GM19455 (cell line): ENCODE data around the gene ZNRD2.

Source experiments
- ATAC-seq: cut with Tn5 transposase; IDR thresholded peaks from one replicate; pipeline ENCODE4 v1.9.1; 2021; ENCODE audit not compliant: unreplicated experiment

Gene ZNRD2

DNA sequence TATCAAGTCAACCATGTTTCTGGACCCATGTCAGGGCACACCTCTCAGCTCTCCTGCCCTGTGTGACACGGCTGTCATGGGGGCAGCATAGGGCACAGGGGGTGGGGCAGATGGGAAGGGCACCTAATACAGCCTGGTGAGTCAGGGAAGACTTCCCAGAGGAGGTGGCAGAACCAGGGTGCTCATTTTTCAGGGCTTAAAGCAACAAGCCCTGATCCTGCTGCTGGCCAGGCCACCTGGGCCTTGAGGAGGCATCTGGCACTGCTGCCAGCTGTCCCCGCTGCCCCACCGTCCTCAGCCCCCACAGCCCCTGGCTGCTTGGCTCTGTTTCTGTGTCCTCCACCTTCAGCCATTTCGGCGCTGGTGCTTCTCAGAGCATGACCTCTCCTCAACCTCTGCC is 39.4 kb downstream of the ZNRD2 start:
- ATAC-seq, result no peak

DNA sequence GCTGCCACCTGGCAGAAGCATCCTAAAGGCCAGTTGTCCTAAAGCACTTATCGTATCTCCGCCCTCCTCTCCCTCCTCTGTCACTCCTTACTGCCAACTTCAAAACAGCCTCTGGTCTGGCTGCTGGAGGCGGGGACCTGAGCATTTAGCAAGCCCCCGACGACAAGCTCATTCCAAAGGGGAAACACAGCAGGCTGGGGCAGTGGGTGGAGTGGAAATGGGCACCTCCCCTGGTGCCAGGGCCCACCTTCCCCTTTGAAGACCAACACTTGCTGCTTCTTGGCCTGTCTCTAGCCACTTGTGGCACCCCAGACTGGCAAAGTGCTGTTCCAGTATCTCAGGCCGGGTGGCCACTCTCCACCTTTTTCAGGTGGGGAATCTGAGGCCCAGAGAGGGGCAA is 40.1 kb downstream of the ZNRD2 start:
- ATAC-seq, result no peak

DNA sequence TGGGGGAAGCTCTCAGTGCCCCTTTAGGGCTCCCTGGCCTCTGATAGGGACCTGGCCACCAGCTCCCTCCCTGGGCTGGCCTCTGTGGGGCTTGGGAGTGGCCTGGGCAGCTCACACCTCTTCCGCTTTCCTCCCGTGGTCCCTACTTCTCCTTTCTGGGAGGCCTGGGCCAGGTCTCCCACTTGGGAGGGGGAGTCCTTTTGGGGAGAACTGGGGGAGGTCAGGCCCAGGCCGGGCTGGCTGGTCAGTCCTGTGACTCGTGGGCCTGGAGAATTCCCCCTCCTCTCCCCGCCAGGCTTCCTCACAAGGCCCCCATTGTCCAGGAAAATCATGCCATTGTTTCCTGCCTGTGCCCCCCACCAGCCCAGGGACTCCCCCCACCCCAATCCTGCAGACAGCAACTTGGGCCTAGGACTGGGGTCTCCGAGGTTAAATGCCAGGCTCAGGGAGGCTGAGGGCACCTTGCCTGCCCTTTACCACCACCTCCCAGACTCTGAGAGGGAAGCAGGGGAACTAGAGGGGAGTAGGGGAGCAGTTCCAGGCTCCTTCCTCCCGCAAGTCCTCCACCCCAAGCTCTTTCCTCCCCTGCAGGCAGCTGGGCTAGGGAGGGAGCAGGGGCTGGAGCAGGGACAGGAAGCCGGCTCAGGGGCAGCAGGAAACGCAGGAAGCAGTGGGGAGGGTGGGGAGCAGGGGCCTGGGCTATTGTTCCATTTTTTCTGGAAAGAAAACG is 40.9 kb downstream of the ZNRD2 start:
- ATAC-seq, result no peak

DNA sequence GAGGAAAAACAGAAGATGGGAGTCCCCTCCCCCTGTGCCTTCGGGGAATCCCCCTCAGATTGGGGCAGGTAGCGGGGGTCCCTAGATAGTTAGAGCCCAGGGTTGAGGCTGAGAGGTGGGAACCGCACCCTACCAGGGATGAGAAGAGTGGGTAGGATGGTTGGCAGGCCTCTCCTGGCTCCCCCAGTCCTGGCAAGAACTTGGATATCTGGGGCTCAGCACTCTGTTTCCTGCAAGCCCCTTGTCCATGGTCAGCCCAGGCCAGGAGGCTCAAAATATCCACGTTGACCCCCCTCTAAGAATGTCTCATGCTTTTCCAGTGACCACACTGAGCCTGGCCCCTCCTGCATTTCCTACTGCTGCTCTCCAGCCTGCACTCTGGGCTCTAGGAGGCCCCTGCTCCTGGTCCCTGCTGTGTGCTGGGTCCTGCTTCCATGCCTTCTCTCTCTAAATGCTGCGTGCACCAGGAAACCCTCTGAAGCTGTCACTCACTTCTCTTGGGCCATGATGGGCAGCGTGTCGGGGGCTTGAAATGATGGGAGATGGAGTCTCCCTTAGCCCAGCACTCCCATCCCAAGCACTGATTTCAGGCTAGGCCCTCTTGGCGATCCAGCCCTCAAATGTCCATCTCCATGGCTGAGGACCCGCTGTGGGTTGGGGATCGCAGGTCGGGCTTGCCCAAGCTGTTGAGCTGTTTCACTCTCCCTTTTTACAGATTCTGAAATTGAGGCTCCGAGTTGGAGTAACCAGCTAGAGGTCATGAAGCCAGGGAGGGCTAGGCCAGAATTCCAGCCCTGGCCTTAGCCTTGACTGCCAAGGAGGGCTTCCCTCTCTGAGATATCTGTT is 41.7 kb downstream of the ZNRD2 start:
- ATAC-seq, result no peak

DNA sequence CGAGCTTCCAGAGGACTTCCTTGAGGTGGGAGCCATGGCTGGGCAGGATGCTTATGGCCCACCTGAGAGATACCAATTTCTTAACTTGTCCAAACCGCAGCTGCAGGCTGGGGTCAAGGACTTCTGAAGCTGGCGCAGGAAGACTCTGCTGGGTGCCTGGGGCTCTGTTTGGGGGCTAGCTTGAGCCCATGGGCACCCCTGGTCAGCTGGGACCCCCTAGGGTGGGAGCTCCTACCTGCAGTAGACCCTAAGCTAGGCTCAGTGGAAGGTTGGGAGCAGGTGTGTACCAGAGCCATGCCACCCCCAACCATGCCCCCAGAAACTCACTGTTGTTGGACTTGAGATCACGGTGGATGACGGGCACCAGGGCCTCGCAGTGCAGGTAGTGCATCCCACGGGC is 42.4 kb downstream of the ZNRD2 start:
- ATAC-seq, result no peak

DNA sequence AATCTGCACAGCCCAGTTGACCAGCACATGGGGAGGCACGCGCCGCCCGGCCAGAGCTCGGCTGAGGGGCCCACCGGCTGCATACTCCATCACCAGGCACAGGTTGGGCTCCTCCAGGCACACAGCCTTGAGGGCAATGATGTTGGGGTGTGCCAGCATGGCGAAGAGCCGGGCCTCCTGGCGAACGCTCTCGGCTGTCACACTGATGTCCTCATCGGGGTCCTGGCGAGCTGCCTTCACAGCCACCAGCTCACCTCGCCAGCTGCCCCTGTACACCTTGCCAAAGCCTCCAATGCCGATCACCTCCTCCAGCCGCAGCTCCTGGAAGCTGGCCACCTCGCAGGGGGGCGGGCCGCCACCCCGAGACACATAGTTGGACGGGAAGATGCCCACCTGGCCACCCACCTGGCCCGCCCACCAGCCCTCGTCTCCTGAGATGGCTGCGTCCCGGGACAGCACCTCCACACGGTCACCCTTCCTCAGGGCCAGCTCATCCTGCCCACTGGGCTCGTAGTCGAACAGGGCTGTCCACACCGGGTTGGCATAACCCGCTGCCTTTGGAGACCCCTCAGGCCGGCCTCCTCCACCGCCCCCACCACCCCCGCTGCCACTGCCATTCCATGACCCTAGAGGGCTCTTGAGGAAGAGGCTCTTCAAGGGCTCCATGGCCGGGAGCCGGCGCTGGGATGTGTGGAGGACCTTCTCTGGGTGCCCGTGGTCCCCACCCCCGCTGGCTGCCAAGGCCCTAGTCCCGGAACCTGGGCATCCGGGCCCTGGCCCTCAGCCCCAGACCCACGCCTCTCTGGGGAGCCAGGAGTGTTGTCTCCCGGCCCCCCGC is 43.0 kb downstream of the ZNRD2 start:
- ATAC-seq, result no peak

DNA sequence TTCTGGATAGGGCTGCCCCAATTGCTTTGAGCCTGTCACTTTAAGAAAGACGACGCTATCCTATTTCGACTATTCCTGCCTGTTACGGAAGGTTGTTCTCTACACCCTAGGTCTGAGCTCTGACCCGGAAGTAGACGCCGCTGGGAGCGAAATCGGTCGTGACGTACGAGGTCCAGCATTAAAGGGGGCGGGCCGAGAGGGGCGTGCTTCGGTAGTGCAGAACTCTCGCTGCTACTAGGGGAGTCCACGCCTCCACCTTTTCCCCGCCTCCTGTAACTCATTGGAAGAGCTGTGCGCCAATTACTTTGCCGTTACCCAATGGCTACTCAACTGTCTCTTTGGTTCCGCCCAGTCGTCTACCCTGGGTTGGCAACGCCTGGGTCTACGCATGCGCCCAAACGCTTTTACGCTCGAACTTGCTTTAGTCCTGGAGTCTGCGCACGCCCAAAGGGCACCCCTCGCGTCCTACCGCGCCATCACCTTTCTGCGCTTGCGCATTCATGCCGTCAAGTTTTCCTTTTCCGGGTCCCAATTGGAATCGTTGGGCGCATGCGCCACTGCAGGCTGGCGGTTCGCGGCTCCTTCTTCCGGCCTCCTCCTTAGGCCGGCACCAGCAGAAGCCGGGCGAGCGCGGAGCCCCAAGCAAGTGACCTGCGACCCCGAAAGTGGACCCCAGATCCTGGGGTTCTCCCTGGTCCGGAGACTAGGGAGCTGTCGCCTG is 45.1 kb downstream of the ZNRD2 start, which contains the start of gene PCNX3:
Gene PCNX3 (plus strand): TSS at position 548 of the 721 bp plus-strand sequence. CDS start 536 bp downstream, outside the sequence.
- ATAC-seq, result peak; percentile 75

DNA sequence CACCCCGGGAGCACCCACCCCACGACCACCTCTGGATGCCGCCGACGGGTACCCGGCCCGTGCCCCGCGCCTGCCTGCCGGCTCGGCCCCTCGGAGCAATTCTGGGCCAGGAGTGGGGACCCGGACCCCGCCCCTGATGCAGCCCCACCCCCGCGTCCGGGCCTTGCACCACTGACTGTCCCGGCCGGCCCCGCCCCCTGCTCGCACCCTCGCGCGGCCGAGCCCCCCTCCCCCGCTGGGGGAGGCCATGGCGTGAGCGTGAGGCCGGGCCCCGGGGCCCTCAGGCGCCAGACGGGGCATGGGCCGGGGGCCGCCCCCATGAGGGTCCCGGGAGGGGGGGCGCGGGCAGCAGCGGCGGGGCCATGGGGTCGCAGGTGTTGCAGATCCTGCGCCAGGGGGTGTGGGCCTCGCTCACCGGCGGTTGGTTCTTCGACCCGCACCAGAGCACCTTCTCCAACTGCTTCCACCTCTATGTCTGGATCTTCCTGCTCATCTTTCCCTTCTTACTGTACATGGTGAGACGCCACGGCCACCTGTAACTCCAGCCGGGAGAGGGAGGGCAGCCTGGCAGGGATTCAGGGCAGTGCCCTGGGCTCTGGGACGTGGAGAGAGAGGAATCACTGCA is 45.8 kb downstream of the ZNRD2 start:
- ATAC-seq, result no peak

DNA sequence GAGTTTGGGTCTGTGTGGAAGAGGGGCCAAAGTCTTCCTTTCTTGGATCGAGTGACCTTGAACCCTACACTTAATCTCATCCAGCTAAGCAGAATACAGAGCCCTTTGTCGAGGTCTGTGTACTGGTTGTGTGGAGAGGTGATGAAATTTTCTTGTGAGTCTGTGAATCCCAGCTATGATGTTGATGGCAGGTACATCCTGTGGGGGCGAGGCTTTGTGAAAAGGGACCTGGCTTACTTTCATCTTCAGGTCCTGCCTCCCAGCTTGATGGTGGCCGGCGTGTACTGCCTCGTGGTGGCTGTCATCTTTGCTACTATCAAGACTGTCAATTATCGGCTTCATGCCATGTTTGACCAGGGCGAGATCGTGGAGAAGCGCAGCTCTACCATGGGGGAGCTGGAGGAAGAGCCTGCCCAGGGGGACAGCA is 46.3 kb downstream of the ZNRD2 start:
- ATAC-seq, result no peak

DNA sequence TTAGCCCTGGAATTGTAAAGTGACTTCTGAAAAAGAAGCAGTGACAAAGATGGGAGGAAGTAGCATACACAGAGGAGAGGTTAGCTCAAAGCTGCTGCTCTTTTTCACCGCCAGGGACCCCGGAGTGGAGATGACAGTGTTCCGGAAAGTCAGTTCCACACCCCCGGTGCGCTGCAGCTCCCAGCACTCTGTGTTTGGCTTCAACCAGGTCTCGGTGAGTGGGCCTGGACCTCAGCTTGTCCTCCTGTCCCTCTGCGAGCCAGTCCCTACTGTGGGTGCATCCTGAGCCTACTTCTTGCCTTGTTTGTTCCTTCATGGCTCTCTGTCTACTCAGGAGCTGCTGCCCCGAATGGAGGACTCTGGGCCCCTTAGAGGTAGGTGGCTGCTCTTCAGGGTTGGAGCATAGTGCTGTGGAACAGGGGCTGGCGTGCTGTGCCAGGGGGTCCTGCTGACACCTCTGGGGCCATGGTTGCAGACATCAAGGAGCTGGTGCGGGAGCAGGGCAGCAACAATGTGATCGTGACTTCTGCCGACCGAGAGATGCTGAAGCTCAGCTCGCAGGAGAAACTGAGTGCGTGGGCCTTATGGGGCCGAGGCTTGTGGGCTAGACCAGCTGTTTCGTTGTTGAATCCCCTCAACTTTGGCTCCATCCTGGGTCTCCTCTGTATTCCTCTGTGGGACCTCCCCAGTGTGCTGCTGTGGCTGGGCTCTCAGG is 47.0 kb downstream of the ZNRD2 start:
- ATAC-seq, result no peak

DNA sequence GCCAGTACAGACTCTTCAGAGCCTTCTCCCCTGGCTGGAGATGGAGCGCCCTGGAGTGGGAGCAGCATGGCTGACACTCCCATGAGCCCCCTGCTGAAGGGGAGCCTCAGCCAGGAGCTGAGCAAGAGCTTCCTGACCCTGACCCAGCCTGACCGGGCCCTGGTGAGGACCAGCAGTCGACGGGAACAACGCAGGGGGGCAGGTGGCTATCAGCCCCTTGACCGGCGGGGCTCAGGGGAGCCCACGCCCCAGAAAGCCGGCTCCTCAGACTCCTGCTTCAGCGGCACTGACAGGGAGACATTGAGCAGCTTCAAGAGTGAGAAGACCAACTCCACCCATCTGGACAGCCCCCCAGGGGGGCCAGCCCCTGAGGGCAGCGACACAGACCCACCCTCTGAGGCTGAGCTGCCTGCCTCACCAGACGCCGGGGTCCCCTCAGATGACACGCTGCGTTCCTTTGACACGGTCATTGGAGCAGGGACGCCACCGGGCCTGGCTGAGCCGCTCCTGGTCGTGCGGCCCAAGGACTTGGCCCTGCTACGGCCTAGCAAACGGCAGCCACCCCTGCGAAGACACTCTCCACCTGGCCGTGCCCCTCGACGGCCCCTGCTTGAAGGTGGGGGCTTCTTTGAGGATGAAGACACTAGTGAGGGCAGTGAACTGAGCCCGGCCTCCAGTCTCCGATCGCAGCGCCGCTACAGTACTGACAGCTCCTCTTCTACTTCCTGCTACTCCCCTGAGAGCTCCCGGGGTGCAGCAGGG is 47.9 kb downstream of the ZNRD2 start:
- no peak for ATAC-seq

DNA sequence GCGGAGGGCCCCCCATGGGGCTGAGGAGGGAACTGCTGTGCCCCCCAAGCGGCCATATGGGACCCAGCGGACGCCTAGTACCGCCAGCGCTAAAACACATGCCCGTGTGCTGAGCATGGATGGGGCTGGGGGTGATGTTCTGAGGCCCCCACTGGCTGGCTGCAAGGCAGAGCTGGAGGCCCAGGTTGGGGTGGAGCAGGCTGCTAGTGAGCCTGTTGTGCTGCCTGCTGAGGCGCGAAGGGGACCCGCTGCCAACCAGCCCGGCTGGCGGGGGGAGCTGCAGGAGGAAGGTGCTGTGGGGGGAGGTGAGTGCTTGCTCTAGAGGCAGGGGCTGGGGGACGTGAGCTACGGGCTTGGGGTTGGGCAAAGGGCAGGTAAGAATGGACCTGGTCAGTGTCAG is 48.5 kb downstream of the ZNRD2 start:
- no peak for ATAC-seq

DNA sequence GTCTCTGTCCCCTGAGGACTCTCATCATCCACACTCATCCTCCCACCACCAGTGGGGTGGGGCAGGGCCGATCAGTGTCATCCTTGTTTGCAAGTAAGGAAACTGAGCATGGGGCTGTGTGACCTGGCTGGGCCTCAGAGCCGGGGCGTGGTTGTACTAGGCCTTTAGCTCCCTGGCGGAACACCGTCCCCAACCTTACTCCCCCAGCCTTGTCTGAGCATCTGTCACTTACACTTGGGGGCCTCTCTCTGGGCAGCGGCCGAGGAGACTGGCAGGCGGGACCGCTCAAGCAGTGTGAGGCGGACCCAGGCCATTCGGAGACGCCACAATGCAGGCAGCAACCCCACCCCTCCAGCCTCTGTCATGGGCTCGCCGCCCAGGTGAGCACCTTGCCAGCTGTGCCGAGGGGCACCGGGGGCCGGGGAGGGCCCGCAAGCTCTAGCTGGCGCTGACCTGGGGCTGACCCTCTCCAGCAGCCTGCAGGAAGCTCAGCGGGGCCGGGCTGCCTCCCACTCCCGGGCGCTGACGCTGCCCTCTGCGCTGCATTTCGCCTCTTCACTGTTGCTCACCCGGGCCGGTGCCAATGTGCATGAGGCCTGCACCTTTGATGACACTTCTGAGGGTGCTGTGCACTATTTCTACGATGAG is 49.1 kb downstream of the ZNRD2 start:
- no peak for ATAC-seq

DNA sequence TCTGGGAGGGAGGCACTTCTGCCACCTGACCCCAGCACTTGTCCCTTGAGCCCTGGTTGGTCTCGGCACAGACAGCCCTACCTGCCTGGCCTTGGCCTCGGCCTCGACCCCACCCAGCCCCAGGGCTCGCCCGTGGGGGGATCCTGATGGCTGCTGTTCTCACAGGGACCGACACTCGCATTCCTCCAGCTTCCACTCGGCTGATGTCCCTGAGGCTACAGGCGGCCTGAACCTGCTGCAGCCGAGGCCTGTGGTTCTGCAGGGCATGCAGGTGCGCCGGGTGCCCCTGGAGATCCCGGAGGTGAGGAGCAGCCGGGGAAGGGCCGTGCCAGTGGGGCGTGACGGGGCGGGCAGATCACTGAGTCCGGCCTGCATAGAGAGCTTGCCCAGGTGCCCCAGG is 50.4 kb downstream of the ZNRD2 start:
- ATAC-seq, result no peak

DNA sequence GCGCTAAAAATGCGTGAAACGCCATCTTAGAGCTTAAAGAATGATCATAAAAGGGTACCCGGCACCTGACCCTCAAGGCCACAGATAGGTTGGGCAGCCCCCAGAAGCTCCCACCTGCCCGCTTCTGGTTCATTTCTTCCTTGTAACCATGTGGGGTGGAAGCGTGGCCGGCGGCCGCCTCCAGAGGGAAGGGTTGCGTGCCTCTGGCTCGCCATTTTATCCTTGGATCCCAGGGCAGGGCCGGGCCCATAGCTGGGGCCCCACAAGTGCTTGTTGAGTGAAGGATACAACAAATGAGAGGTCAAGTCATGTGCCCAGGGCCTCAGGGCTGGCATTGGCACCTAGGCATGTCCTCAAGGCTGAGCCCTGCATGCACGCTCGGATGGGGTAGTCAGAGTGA is 51.2 kb downstream of the ZNRD2 start:
- no peak for ATAC-seq
